CD4-positive, alpha-beta T cell treated with Interleukin-1 beta for 1 hour (primary cell): ENCODE data around the gene RPH3AL.
"Not testable (repeated sequence)": the region's sequence is repeated elsewhere in the genome, so short reads cannot be mapped to it uniquely, and the experiment has no call there.

ENCODE experiments used
- DNase-seq, 2 donors: peaks; one replicate each; pipeline ENCODE4 v3.0.0-alpha.2; 2020 to 2022

Gene RPH3AL

GRCh38 chr17:315399-315798 is 37.2 kb downstream of the RPH3AL start:
- not testable (repeated sequence) for DNase-seq

- DNase-seq, result not testable (repeated sequence)
Measured at GRCh38 chr17:314614-314944, 38.0 kb downstream of the RPH3AL start.

GRCh38 chr17:313911-314613 is 38.5 kb downstream of the RPH3AL start:
- DNase-seq, result no peak

- DNase-seq, result no peak
Measured at GRCh38 chr17:313231-313630, 39.4 kb downstream of the RPH3AL start.

- DNase-seq, result no peak
Measured at GRCh38 chr17:312476-313148, 40.0 kb downstream of the RPH3AL start.

GRCh38 chr17:311119-311782 is 41.4 kb downstream of the RPH3AL start:
- DNase-seq, result no peak

- DNase-seq, result no peak
Measured at GRCh38 chr17:310111-311010, 42.2 kb downstream of the RPH3AL start.

- no peak for DNase-seq
Measured at GRCh38 chr17:309361-309888, 43.2 kb downstream of the RPH3AL start.

GRCh38 chr17:307741-308507 is 44.7 kb downstream of the RPH3AL start:
- no peak for DNase-seq

- no peak for DNase-seq
Measured at GRCh38 chr17:307295-307691, 45.3 kb downstream of the RPH3AL start.

GRCh38 chr17:306536-307294 is 45.9 kb downstream of the RPH3AL start:
- no peak for DNase-seq

GRCh38 chr17:306116-306515 is 46.5 kb downstream of the RPH3AL start:
- no peak for DNase-seq

GRCh38 chr17:305090-305976 is 47.3 kb downstream of the RPH3AL start:
- DNase-seq, result no peak

GRCh38 chr17:304461-304860 is 48.1 kb downstream of the RPH3AL start:
- DNase-seq, result no peak

GRCh38 chr17:303168-303567 is 49.4 kb downstream of the RPH3AL start:
- DNase-seq, result no peak

GRCh38 chr17:302300-302698 is 50.3 kb downstream of the RPH3AL start:
- no peak for DNase-seq

GRCh38 chr17:301681-302299 is 50.8 kb downstream of the RPH3AL start:
- no peak for DNase-seq

- DNase-seq, result no peak
Measured at GRCh38 chr17:300881-301280, 51.7 kb downstream of the RPH3AL start.

GRCh38 chr17:299546-299945 is 53.1 kb downstream of the RPH3AL start:
- DNase-seq, result no peak
